AG09319 (cell line): Measurements from ENCODE around the gene CCDC92.

Source experiments
- DNase-seq: peaks from one replicate; pipeline ENCODE4 v3.0.0-alpha.2; 2010; ENCODE audit warnings: low read depth; ENCODE audit errors: extremely low read depth
- TF ChIP-seq, protein P1 (sequence below): IDR thresholded peaks from 2 replicates; pipeline ENCODE4 v1.5.1; 2011; ENCODE audit warnings: low read depth, mild to moderate bottlenecking, inconsistent platforms, low read length, moderate library complexity

Gene CCDC92

GRCh38 chr12:123995023-123995748 is 22.6 kb upstream of the CCDC92 start:
- no peak for DNase-seq
- TF ChIP-seq, protein P1, sequence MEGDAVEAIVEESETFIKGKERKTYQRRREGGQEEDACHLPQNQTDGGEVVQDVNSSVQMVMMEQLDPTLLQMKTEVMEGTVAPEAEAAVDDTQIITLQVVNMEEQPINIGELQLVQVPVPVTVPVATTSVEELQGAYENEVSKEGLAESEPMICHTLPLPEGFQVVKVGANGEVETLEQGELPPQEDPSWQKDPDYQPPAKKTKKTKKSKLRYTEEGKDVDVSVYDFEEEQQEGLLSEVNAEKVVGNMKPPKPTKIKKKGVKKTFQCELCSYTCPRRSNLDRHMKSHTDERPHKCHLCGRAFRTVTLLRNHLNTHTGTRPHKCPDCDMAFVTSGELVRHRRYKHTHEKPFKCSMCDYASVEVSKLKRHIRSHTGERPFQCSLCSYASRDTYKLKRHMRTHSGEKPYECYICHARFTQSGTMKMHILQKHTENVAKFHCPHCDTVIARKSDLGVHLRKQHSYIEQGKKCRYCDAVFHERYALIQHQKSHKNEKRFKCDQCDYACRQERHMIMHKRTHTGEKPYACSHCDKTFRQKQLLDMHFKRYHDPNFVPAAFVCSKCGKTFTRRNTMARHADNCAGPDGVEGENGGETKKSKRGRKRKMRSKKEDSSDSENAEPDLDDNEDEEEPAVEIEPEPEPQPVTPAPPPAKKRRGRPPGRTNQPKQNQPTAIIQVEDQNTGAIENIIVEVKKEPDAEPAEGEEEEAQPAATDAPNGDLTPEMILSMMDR, result no peak

GRCh38 chr12:123992118-123992825 is 19.6 kb upstream of the CCDC92 start:
- no peak for DNase-seq
- TF ChIP-seq, protein P1, result no peak

DNA sequence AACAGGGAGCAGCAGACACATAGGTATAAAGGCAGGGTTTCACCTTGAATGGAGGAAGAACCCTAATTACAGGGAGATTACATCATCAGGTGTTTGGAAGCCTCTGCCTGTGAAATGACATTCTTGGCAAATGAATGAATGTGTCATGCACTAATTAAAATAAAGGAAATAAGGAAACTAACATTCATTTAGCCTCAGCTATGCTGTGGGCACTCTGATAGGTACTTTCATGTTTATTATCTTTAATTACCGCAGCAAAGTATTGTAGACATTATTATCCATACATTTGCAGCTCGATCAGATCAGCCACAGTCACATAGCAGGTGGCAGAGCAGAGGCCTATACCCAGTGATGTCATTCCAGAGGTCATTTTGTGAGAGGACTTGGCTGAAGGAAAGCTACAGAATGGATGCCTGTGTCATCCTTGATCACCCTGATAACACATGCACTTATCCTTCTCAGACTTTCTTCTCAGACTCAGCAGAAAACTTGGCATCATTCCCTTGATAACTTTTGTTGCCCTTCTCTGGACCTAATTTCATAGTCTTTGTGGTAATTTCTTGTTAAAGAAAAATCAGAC is 18.8 kb upstream of the CCDC92 start:
- no peak for DNase-seq
- TF ChIP-seq, protein P1, result no peak

GRCh38 chr12:123990511-123990910 is 17.9 kb upstream of the CCDC92 start:
- no peak for DNase-seq
- TF ChIP-seq, protein P1, result no peak

DNA sequence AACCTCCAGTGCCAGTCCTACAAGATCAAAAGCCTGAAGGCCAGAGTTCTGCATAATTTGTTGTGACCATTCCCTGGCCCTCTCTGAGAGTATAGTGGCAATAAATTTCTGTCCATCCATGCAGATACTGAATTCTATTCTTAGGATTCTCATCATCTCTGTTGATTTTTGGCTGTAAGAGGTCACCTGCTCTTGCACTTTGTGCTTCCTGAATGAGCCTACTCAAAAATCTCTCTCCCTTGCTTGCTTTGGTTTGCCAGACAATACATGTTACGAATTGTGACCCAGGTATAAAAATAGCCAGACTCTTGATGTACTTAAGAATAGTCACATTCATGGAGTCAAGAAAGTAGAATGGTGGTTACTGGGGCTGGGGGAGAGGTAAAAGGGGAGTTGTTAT is 17.1 kb upstream of the CCDC92 start:
- DNase-seq, result no peak
- TF ChIP-seq, protein P1, result no peak

DNA sequence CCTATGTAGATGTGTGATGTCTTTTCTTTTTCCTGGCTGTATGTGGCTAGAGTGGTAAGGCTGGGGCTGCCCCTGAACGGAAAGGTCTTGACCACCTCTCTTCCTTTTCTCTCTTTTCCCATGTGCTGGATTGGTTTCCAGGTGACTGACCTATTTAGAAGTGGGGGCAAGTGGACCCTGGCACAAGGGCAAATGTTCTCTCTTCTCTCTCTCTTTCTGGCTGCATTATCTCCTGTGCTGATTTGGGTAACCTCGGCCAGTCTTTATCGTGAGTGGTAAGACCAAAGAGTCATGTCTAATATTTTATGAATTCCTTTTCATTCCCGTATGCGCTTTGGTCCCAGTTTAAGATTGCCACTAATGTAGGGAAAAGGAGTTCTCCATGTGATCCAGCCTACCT is 16.5 kb upstream of the CCDC92 start:
- TF ChIP-seq, protein P1, result no peak
- no peak for DNase-seq

GRCh38 chr12:123987022-123987421 is 14.4 kb upstream of the CCDC92 start:
- DNase-seq, result no peak
- TF ChIP-seq, protein P1, result no peak
